ENCODE results near the gene SSBP2. TPM values are rescaled to one million over a fixed set of nuclear protein-coding genes. Genes with fewer than 3 reads are reported as not detected.

The SSBP2 gene
- total RNA-seq, 2 donors from 2014 or later = 18.1 to 31.4 TPM

DNA sequence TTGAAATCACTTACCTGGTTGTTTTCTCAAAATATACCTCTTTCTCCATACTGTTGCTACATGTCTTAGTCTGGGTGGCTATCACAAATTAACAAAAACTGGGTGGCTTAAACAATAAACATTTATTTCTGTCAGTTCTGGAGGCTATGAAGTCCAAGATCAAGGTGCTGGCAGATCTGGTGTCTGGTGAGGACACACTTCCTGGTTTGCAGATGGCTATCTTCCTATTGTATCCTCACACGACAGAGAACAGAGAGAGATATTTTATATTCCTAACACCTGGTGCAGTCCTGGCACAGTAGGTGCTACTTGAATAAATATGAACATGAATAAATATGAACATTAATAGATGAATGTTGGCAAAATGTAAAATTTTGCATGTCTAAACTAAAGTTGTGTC, 192.7 kb downstream of the SSBP2 start:
- Histone ChIP-seq H3K27ac (no peak overlapping the region), H3K27me3 (no peaks in the 10 kb centered on the region), H3K36me3 (replicated peaks in 1 of 2; ENCODE audit: insufficient read depth in 1 of 2, low read depth in 2 of 2) (no peaks in the 10 kb centered on the region), H3K4me1 (no peaks in the 10 kb centered on the region), H3K4me3 (no peak overlapping the region), H3K9me3 (no peaks in the 10 kb centered on the region)
- WGBS, 2 donors = 50 to 63% methylated on average over 1 of the region's 1 CpG
- intact Hi-C loops (cut with DNase I) = no loop called here
- ATAC-seq (no peak), DNase-seq (no peak)
- TF ChIP-seq POLR2A (IDR thresholded peaks at IDR 0.05) = no peak
- TF ChIP-seq, protein P1, sequence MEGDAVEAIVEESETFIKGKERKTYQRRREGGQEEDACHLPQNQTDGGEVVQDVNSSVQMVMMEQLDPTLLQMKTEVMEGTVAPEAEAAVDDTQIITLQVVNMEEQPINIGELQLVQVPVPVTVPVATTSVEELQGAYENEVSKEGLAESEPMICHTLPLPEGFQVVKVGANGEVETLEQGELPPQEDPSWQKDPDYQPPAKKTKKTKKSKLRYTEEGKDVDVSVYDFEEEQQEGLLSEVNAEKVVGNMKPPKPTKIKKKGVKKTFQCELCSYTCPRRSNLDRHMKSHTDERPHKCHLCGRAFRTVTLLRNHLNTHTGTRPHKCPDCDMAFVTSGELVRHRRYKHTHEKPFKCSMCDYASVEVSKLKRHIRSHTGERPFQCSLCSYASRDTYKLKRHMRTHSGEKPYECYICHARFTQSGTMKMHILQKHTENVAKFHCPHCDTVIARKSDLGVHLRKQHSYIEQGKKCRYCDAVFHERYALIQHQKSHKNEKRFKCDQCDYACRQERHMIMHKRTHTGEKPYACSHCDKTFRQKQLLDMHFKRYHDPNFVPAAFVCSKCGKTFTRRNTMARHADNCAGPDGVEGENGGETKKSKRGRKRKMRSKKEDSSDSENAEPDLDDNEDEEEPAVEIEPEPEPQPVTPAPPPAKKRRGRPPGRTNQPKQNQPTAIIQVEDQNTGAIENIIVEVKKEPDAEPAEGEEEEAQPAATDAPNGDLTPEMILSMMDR (IDR thresholded peaks at IDR 0.05) = no peak

DNA sequence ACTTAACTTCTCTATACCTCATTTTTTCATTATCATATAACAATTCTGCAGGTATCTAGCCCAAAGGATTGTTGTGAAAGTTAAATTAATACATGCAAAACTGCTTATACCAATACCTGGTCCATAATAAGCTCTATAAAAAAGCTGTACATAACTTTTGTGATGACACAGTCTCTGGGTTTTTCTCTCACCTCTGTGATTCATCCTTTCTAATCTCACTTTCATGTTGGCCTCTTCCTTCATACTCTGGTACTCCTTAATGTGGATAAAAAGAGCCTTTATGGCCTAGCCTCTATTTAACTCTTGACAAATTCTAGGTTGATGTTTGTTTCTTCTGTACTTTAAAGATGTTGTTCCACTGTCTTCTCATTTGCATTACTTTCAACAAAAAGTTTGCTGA, 194.1 kb downstream of the SSBP2 start:
- Histone ChIP-seq H3K27me3 (no peaks in the 10 kb centered on the region), H3K36me3 (replicated peaks in 1 of 2; ENCODE audit: insufficient read depth in 1 of 2, low read depth in 2 of 2) (no peaks in the 10 kb centered on the region), H3K27ac (no peak overlapping the region), H3K9me3 (no peaks in the 10 kb centered on the region), H3K4me3 (no peak overlapping the region), H3K4me1 (no peaks in the 10 kb centered on the region)
- ATAC-seq (no peak), DNase-seq (no peak)
- TF ChIP-seq, protein P1 (IDR thresholded peaks at IDR 0.05) = no peak
- no peak for TF ChIP-seq POLR2A (IDR thresholded peaks at IDR 0.05)
- intact Hi-C loops (cut with DNase I) = no loop called here

- TF ChIP-seq, protein P1 (IDR thresholded peaks at IDR 0.05) = no peak
- no peak for TF ChIP-seq POLR2A (IDR thresholded peaks at IDR 0.05)
- Histone ChIP-seq H3K27me3 (no peaks in the 10 kb centered on the region), H3K4me1 (no peaks in the 10 kb centered on the region), H3K4me3 (no peak overlapping the region), H3K27ac (no peak overlapping the region), H3K9me3 (no peaks in the 10 kb centered on the region), H3K36me3 (replicated peaks in 1 of 2; ENCODE audit: insufficient read depth in 1 of 2, low read depth in 2 of 2) (no peaks in the 10 kb centered on the region)
- WGBS, 2 donors = 55 to 69% methylated on average over 2 of the region's 2 CpGs
- no peak for DNase-seq
- intact Hi-C loops (cut with DNase I) = no loop called here
- ATAC-seq = no peak
Observed at GRCh38 chr5:81555865-81556264, 195.0 kb downstream of the SSBP2 start.

- DNase-seq = no peak
- intact Hi-C loops (cut with DNase I) = no loop called here
Observed at GRCh38 chr5:81554647-81555046, 196.2 kb downstream of the SSBP2 start.

More at GRCh38 chr5:81554647-81555046, 196.2 kb downstream of the SSBP2 start:
- Histone ChIP-seq H3K9me3 (no peaks in the 10 kb centered on the region), H3K4me3 (no peak overlapping the region), H3K36me3 (replicated peaks in 1 of 2; ENCODE audit: insufficient read depth in 1 of 2, low read depth in 2 of 2) (no peaks in the 10 kb centered on the region), H3K27me3 (no peaks in the 10 kb centered on the region), H3K4me1 (no peaks in the 10 kb centered on the region), H3K27ac (no peak overlapping the region)
- TF ChIP-seq POLR2A (IDR thresholded peaks at IDR 0.05) = no peak
- TF ChIP-seq, protein P1 (IDR thresholded peaks at IDR 0.05) = no peak
- no peak for ATAC-seq
- 84 to 91% methylated on average over 1 of the region's 1 CpG for WGBS, 2 donors
